Medulla oblongata (tissue), 1 donor: Measurements from ENCODE around the gene KIF18A.
"Not testable (repeated sequence)": the region's sequence is repeated elsewhere in the genome, so short reads cannot be mapped to it uniquely, and the experiment has no call there.

Experiments
- DNase-seq: peaks from one replicate; pipeline ENCODE4 v3.0.0-alpha.2; 2015; ENCODE audit errors: extremely low spot score

The KIF18A gene

DNA sequence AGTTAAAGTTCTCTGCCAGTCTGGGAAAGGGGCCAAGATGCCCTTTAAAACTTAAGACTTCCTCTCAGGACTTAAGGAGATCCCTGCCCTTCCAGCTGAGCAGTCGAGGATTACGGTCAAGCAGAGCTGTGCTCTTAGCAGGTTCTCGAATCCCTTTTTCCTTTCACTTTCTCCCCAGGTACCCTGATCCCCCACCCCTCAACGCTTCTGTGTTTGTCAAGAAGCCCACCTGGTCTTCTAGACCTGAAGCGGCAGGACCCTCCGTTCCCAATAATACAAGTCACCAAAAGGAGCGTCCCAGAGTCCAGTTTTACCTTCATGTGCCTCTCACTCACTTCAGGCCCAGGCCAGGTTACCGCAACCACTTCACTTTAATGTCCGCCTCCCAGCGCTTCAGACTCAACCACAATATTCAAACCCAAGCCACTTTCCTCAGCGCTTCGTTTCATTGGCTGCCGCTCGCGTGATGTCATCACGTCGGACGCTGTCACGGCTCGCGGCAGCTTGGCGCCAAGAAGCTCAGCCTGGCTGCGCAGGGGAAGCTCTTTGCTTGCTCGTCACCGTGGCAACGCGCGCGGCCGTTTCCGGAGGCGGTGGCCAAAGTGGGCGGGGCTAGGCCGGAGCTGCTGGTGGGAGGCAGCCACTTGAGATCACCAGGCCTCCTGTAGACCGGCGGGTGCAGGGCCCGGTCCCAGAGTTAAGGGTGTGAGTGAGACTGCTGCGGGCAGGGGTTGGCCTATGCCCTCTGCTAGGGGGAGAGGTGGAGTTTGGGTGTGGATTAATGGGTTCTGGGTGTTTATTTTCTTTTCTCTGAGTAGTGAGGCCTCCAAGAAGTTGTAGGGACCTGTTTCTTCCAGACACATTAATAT, at the start of gene KIF18A, which contains the start of gene METTL15:
TSS of gene KIF18A (minus strand) at position 407 of the 869 bp plus-strand sequence. CDS start 10,209 bp downstream, outside the sequence.
TSS of gene METTL15 (plus strand) at position 639 of the 869 bp plus-strand sequence. CDS start 4,947 bp downstream, outside the sequence.
- DNase-seq: peak; percentile 99

DNA sequence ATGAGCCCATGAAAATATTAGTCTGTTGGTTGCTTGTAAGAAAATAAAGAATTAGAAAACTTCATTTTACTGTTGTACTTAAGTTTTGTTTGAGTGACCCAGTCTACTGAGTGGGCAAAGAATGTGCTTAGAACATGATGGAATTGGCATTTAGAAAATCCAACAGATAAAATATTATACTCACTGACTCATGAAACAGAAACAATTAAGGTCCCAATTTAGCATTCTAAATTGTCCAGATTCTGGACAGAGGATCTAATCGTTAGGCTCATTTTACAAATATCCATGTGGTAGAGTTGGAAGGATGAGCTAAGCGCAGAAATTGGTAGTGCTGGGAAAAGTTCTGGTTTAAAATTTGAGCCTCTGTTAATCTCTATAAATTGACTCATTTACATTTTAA, 45.6 kb upstream of the KIF18A start:
- no peak for DNase-seq

DNA sequence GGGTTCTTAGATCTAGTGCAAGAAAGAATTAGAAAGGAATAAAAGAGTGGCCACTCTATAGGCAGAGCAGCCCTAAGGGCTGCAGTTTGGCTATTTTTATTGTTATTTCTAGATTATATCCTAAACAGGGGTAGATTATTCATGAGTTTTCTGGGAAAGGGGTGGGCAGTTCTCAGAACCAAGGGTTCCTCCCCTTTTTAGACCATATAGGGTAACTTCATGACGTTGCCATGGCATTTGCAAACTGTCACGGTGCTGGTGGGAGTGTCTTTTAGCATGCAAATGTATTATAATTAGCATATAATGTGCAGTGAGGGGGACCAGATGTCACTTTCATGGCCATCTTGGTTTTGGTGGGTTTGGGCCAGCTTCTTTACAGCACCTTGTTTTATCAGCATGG, 44.8 kb upstream of the KIF18A start:
- DNase-seq: no peak

DNA sequence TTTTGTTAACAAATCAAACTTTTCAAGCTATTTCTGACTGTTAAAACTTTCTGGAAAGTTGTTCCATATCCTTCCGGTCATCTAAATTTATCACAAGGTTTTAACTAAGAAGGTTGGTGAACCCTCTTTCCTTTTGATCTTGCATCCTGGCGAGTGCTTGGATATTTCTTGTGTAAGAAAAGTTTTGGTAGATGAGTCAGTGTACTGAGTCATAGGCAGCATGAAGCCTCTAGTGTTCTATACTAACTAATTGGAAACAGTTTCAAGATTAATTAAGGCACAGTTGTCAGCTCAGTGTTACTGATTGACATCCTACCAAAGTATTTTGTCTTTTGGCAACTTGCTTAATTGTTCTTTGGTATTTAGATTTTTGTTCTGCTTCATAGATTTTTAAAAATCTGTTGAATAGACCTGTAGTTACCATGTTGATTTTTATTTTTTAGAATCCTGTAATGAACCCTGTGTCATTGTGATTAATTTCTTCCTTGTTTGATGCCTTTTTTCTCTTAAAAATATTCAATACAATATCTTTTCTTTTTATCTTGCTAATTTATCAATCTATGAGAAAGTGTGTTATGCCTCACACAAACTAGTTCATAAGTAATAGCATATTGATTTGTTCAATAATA, 38.3 kb upstream of the KIF18A start:
- DNase-seq: no peak

DNA sequence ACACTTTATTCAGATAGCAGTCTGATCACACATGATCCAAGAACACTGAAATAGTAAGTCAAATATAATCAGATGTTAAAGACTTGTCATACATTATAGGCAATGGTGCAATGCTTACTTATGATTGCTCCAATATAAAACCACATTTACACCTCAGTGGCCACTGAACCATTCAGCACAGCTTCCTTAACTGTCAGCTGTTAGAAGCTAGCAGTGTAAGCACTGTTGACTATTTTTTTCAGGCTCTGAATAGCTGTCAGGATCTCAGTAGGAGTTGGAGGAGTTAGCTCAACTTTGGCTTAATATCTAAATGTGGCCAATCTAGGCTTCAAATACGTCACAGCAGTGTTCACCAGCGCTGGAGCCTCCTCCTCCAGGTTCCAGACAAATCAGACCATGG, 36.9 kb upstream of the KIF18A start:
- DNase-seq: peak; percentile 5

DNA sequence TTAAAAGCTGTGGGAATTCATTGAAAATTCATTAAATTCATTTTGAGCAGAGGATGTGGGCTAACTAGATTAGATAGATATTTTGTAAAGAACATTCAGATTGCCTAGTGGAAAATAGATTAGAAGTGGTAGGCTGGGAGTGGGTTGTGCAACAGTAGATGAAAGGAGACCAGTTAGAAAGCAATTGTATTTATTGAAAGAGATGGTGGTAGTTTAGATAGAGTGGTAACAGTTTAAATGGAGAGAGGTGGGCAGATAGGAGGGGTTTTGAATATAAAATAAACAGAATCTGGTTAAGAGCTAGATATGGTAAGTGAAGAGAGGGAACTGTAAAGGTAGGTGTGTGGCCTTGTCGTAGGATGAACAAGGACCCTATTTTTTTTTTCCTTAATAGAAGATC, 34.8 kb upstream of the KIF18A start:
- DNase-seq: no peak

DNA sequence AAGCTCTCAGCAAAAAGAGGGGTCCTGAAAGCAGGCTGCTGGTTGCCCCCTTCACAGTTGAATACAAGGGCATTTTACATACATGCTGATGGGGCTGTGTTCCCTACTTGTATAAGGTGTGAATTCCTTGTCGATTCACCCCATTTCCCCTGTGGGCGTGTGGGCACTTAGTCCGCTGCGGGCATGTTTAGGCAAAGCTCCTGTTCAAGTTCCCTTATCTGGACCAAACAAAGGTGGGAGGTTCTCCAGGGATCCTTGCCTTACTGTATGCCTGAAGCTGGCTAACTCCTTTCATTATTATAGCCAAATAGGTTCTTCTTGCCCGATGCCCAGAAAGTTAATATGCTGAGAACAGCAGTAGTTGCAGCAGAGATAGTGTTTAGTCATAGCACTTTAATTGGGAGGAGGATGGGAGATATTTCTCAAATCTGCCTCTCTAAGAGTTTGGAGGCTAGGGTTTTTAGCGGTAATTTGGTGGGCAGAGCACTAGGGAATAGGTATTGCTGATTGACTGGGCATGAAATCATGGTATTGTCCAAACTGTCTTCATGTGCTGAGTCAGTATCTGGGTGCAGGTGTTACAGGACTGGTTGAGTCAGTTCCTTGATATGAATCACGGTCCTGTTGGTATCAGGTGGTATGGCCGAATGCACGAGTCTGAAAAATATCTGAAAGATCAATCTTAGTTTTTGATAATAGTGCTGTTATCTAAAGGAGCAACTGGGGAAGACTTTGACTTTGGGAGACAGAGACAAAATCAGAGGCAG, 32.9 kb upstream of the KIF18A start:
- DNase-seq: no peak

DNA sequence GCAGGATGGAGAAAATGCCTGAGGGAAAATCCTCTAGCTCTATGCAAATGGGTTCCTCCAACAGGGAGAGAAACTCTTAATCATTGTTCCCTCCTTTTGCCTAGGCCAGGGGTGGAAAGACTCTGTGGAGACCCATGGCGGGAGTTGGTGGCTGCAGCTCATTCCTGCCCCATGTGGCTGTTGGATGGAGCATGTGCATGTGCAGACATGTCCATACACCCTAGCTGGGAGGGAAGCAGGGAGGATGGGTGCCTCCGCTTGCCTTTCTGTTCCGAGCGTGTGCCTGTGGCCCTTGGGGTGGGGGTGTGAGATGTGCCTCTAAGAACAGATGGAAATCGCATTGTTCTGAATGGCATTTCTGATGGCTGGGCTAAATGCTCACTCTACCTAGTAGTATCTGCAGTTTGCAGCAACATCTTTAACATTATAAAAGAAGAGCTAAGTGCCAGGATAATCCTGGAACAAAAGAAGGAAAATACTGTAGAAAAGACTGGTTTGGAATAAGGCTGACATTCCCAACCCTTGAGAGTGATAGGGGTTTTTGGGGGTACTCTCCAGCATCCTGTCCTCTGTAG, 32.0 kb upstream of the KIF18A start:
- DNase-seq: no peak

DNA sequence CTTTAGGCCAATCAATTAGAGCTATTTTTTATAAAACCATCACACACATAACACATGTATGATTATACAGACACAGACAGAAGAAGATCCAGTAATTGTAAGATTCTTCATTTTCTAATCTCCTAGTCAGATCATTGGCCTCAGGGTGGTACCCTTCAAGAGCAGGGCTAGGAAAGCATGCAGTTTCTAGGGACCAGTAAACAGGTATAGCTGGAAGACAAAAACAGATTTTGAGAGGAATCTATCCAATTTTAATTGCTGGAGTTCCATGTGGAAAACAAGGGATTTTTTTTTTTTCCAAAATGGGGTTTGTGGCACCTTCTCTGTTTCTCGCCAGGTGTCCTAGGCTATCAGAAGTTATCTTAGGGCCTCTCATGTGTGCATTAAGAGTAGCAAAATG, 29.9 kb upstream of the KIF18A start:
- no peak for DNase-seq

DNA sequence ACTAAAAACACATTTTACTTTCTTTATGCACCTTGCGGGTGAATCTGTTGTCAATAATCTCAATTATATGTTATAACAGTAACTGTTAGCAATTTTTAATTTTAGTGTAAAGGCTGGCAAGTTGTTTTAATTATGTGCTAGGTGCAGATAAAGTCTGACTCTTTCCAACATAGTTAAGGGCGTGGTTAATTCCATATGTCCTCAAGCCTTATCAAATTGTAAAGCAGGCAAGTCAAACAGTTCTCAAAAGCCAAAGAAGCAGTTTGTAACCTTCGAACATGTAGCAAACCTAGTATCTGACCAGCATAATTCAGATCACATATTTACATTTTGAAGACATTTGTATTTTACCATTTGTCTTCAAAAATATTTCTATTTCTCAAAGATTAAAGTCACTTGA, 29.4 kb upstream of the KIF18A start:
- DNase-seq: no peak

DNA sequence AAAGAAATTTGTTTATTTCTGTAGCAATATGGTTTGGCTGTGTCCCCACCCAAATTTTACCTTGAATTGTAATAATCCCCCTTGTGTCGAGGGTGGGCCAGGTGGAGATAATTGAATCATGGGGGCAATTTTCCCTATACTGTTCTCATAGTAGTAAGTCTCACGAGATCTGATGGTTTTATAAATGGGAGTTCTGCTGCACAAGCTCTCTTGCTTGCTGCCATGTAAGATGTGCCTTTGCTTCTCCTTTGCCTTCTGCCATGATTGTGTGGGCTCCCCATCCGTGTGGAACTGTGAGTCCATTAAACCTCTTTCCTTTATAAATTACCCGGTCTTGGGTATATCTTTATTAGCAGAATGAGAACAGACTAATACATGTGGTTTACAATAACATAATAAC, 28.2 kb upstream of the KIF18A start:
- DNase-seq: not testable (repeated sequence)

DNA sequence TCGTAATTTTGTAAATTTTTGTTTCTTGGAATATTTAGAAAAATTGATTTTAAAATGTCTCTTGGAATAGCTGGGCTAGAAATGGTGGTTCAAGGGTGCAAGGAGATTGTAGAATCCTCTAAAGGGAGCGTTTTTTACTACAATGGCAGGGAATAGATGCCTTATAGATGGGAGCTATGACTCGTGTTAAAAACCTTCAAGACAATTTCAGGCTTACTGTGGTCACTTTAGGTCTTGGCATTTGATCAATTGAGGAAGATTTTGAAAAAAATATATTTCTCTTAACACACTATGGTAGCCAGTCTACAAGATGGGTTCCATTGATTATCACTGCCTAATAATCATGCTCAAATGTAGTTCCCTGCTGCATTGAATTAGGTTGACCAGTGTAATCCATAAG, 25.2 kb upstream of the KIF18A start:
- DNase-seq: no peak

DNA sequence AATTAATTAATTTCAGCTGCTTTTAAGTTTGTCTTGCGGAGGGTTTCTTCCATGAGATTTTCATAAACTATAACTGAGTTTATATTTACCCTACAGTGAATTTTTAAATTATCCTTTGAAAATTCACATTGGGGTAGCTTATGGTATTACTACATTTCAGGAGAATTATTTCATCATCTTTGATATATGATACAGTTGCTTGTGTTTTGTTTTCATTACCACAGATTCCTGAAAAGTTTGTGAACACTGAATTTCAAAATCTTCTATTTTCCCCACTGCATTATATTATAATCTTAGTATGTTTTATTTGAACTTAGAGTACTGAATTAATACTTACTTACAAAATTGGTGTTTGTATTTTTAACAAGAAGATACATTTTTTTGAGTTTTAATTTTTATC, 24.6 kb upstream of the KIF18A start:
- no peak for DNase-seq

DNA sequence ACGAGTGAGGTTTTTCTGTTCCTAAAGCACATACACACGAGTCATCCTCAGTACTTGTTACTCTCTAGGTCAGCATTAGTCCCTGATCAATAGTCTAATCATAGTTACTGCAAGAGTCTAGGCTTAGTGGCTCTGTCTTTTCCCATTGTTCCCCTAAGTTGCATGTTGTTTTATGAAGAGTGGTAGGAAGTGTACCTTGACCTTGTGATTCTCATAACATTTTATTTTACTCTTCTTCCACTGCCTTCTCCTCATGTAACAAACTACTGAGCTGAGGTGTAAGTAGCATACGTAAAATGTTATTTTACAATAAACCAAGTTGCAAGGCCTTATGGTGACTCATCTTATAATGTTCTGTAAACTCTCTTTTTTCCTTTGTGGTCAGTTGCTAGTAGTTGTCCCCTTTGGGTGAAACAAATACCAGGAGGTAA, 15.2 kb upstream of the KIF18A start:
- DNase-seq: no peak

DNA sequence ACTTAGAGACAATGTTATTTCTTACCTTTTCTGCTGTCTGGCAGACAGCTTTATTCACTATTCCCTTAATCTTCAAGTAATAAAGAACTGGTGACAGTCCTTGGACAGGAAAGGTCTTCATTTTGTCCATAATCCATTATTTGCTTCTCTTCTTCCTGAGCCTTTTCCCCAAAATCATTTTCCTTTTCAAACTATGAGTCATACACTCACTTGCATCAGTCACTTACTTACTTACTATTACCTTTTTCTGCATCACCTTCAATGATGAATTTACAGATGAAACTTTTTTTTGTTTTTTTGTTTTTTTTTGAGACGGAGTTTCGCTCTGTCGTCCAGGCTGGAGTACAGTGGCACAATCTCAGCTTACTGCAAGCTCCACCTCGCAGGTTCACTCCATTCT, 9.8 kb upstream of the KIF18A start:
- DNase-seq: no peak

DNA sequence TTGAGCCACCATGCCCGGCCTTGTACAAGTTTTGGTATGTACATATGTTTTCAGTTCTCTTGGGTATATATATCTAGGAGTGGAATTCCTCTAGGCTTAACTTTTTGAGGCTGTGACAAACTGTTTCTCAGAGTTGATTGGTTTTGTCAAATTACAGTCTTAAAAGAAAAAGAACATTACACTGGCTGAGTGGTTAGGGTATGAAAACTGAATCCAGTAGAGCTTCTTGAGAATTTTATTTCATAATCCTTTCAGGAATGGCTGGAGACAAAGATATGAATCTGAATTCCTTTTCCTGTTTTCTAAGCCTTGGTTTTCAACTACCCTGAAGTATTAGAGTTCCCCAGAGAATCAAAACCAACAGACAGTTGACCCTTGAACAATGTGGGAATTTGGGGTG, 6.8 kb upstream of the KIF18A start:
- DNase-seq: no peak

DNA sequence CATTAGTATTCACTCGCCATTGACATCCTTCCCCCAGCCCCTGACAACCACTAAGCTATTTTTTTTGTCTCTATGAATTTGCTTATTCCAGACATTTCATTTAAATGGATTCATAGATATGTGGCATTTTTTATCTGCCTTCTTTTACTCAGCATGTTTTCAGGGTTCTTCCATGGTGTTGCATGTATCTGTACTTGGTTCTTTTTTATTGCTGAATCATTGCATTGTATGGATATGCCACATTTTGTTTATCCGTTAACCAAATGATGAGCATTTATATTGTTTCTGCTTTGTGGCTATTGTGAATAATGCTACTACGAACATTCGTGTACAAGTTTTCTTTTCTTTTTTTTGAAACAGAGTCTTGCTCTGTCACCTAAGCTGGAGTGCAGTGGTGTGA, 6.2 kb upstream of the KIF18A start:
- DNase-seq: no peak

DNA sequence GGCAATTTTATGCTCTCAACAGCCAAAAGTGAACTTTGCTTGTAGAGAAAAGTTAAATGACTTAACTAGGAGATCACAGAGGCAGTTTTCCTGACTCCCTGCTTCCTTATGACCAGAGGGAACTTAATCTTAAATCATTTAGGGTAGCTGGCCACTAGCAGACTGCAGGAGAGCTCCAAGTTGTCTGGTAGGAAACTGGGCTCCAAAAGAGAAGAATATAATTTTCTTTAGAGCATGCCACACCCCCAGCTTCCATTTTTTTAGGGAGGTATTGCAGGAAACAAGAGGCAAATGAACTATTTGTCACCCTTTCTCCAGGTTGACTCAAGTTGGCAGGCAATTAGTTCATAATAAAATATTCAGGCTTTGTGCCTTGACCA, 2.9 kb upstream of the KIF18A start:
- DNase-seq: no peak

DNA sequence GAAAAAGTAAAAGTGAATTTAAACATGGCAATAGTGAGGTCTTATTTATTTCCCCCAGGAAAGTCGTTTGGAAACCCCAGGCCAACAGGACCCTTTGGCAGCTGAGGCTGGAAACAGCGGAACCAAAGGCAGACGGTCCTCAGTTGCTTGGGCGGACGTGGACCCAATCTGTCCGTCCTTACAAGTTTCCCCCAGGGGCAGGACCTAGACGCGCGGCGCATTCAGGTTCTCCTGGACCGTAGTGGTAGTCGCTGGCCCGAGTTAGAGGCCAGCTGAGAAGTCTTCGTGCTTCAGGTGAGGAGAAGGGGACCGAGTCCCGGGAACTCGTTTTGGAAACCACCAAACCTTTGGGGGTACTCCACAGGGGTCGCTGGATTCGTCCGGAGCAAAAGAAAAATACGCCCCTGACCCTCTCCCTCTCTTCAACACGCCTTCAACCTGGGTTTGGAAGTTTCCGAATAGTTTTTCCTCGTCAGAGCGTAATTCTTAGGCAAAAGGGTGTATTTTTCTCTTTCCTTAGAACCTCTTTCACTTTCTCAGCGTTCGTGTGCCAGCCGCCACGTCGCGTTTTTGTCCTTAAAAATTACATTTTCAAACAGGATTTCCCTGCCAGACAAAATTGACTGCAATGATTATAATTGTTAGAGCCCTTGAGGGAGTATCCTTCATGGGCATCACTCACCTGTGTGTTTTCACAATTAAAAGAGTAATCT, 2.3 kb upstream of the KIF18A start:
- DNase-seq: peak; percentile 73

DNA sequence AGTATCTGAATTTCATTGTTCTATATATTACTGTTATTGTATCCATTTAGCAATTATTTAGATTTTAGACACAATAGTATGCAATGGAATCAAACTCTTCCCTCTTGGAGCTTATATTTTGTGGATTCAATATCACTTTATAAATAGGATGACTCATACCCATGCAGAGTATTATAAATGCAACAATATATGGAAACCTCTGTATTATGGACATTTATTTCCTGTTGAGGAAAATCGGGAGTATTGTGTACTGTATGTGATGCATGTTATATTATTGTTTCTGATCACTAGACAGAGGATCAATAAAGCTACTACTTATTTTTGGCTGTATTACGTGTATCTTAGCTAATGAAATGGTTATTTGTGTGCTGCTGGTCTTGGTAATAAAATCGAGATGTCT, 1.0 kb upstream of the KIF18A start:
- DNase-seq: no peak

DNA sequence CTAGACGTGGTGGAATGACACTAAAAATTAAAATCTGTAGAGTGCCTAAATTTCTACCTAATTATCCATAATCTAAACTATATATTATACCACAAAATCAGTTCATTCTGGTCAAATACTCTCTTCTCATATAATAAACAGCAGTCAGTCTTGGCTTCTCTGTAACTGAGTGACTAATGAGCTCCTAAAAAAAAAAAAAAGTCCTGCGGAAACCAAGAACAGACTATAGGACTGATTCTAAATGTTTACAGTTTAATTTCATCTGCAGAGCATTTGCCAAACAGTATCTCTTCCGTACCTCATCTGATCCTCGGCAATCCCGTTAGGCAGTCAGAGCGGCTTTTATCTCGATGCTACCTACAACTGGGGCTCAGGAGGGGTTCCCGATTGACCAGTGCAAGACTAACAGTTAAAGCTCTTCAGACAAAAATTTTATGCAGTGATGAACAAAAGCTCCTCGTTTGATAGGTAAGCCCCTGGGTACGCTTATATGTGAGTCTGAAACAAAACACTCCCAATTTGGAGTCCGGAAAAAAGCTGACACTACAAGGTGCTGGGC, 686 bp downstream of the KIF18A start:
- no peak for DNase-seq
